GM21717 (cell line): ENCODE data around the gene ITPKB.

Experiments used
- ATAC-seq: cut with Tn5 transposase; IDR thresholded peaks from one replicate; pipeline ENCODE4 v1.9.1; 2021; ENCODE audit warnings: mild to moderate bottlenecking, moderate library complexity; ENCODE audit not compliant: unreplicated experiment

The ITPKB gene

GRCh38 chr1:226589008-226589733 is 149.9 kb downstream of the ITPKB start:
- ATAC-seq: no peak

DNA sequence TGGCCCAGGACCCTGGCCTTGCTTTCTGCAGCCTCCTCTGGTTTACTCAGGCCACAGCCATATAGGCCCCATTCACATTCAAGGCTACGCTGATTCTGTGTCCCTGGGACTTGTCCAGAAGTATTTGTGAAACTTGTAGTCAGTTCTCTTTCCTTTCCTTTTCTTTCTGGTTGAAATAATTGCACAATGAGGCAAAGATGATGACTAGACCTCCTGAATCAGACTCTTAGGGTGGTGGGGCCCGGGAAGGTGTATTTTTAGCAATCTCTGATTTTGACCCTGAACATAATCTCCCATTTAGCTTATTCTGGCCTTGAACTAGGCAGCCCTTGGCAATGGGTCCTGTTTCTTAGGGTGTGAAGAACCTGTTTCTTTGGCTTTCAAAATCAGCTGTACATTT is 150.6 kb downstream of the ITPKB start:
- no peak for ATAC-seq

DNA sequence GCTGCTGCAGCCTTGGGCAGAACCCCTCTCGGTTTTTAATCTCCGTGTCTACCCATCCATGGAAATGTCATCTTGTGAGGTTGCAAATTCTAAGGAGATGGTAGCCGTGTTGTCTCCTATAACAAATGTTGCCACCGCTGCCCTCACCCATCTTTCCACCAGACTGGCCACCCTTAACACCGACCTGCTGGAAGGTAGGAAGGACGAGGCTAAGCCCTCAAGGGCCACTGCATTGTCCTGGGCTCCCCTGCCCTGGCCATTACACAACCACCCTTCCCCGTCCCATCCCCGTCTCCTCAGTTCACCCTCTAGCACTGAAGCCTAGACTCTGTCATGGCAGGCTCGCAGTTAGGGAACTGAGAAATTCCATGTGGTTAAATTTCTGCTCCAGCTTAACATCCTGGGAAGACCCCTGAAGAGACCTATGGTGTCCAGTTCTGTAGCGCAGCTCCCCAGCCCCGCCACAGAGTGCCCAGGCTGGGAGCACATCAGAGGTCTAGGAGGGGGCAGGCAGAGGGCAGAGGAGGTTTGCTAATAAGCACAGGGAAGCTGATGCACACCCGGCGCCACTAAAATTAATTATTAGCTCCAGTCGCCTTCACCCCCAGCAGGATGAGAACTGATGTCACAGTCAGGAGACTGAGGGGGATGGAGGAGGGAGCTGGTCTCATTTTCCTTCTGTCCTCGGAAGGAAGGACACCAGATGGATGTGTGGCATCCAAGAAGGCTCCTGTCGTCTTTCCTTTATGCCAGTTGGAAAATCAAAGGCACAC is 152.2 kb downstream of the ITPKB start:
- no peak for ATAC-seq

DNA sequence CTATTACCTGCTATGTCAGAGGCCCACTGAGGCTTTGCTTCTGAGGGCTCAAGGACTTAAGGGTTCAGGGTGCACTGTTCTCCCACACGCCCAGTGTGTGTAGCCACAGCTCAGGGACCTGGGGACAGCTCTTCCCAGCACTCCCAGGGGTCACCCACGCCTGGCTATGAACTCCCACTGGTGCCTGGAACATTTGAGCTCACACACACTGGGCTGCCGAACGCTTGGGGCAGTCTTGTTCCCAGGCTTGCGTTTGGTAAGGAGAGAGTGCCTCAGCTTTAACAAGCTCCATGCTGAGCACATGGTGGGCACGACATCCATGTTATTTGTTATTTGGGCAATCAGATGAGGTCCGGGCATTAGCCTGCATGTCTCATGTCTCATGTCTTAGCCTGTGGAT is 153.0 kb downstream of the ITPKB start:
- ATAC-seq: no peak

- no peak for ATAC-seq
Observed at GRCh38 chr1:226584164-226584563, 154.9 kb downstream of the ITPKB start.

GRCh38 chr1:226582966-226583365 is 156.1 kb downstream of the ITPKB start:
- ATAC-seq: no peak
